ENCODE measurements around the gene MEPCE. TPM values are rescaled to one million over a fixed set of nuclear protein-coding genes. Genes with fewer than 3 reads are reported as not detected.

MEPCE gene
- polyA plus RNA-seq, 3 donors = 12.9 to 33.4 (median 20.5) TPM

GRCh38 chr7:100400656-100401055, 29.0 kb upstream of the MEPCE start:
- 83 to 87% (median 83%) methylated on average over 11 of the region's 11 CpGs for WGBS, 3 donors
- H3K27ac ChIP-seq (ENCODE audit: low read depth, low read length) = no peak overlapping the region

- 74 to 88% (median 75%) methylated on average over 5 of the region's 5 CpGs for WGBS, 3 donors
- H3K27ac ChIP-seq (ENCODE audit: low read depth, low read length) = no peak overlapping the region
Observed at GRCh38 chr7:100401811-100402210, 27.8 kb upstream of the MEPCE start.

GRCh38 chr7:100402241-100402640, 27.4 kb upstream of the MEPCE start:
- WGBS, 3 donors = 95 to 98% (median 96%) methylated on average over 2 of the region's 2 CpGs
- no peak overlapping the region for H3K27ac ChIP-seq (ENCODE audit: low read depth, low read length)

DNA sequence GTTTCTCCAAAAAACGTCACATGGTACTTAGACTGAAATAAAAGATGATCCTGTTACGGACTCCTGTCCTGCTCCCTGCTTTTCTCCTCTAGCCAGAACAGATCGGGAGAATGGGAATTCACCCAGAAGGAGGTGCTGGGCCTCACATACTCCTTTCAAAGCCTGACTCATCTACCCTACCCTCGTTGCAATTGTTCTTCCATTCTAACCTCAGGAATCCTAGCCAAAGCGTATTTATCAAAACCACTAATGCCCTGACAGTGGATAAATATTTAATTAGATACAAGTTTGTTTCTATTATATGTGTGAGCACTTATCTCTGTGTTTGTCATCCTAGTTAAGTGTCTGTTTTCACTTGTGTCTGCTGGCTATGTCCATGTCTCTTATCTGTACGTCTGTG, 22.9 kb upstream of the MEPCE start:
- WGBS, 3 donors = 46 to 64% (median 64%) methylated on average over 6 of the region's 6 CpGs
- no peak overlapping the region for H3K27ac ChIP-seq (ENCODE audit: low read depth, low read length)

DNA sequence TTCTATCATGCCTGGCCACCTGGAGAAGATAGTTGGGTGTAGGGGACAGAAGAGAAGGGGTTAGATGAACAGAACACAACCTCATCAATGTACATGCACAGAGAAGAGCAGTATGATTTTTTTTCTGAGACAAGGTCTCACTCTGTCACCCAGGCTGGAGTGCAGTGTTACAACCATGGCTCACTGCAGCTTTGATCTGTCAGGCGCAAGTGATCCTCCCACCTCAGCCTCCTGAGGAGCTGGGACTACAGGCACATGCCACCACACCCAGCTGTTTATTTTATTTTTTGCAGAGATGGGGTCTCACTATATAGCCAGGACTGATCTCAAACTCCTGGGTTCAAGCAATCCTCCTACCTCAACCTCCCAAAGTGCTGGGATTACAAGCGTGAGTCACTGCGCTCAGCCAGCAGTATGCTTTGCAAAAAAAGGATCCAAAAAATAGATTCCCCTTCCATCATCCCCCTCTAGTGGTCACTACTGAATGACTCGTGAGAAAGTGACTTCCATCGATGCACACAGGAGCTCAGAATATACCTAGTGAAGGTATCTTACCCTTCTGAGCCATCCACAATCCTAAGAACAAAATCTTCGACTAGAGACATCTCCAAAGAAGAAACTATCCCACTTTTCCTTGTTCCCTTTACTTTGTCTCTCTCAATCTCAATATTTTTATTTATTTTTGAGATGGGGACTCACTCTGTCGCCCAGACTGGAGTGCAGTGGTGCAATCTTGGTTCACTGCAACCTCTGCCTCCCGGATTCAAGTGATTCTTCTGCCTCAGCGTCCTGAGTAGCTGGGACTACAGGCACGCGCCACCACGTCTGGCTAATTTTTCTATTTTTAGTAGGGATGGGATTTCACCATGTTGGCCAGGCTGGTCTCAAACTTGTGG, 22.1 kb upstream of the MEPCE start:
- 50 to 55% (median 52%) methylated on average over 12 of the region's 12 CpGs for WGBS, 3 donors
- no peak overlapping the region for H3K27ac ChIP-seq (ENCODE audit: low read depth, low read length)

- 85 to 90% (median 86%) methylated on average over 6 of the region's 6 CpGs for WGBS, 3 donors
- H3K27ac ChIP-seq (ENCODE audit: low read depth, low read length) = no peak overlapping the region
Observed at GRCh38 chr7:100411101-100411500, 18.5 kb upstream of the MEPCE start.

- H3K27ac ChIP-seq (ENCODE audit: low read depth, low read length) = no peak overlapping the region
Observed at GRCh38 chr7:100413346-100413745, 16.3 kb upstream of the MEPCE start.

DNA sequence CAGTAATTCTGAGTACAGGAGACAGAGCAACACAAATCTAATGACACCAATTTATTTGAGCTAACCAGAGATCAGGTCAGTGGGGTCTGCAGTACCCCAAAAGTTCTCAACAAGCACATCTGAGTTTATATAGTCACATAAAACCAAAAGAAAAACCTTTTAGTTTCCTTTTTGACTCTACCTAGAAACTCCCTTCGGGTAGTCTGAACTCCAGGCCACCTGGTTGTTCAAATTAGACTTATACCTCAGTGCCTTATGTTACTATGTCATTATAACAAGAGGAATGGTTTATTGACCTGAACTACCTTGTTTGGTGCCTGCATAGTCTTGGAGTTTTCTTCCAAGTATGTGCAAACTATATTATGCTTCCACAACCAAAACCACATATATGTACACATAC, 15.7 kb upstream of the MEPCE start:
- WGBS, 3 donors = 78 to 86% (median 85%) methylated on average over 1 of the region's 1 CpG
- H3K27ac ChIP-seq (ENCODE audit: low read depth, low read length) = no peak overlapping the region

GRCh38 chr7:100415448-100415847, 14.2 kb upstream of the MEPCE start:
- 76 to 92% (median 90%) methylated on average over 5 of the region's 5 CpGs for WGBS, 3 donors
- no peak overlapping the region for H3K27ac ChIP-seq (ENCODE audit: low read depth, low read length)

DNA sequence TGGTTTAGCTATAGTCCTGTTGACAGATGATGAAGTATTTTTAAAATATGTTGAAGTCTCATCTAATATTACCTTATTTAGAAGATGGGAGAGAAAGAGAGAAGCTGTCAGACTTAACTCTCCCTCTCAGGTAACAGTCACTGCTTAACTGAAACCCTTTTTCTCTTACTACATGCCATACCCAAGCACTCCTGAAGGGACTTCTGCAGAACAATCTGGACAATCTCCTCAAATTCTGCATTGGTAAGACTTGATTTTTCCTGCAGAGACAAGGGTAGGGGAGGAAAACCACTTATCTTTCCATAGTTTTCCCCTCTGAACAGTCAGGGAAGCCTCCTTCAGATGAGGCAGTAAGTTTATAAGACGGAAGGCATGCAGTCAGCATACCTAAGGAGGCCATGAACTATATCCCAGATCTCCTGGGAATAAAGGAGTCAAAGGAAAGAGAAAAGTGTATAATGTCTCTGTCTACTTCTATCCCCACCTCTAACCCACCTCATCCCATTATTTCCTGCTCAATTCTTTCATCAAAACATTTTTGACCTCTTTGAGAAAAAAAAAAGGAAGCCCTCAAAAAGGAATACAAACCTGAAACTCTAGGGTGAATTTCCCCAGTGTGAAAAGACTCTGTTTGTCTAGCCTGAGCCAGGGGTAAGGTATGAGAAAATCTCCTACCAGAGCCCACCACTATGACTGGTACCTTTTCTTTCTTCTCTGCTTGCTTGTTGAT, 10.5 kb upstream of the MEPCE start:
- 81 to 88% (median 83%) methylated on average over 1 of the region's 1 CpG for WGBS, 3 donors
- H3K27ac ChIP-seq (ENCODE audit: low read depth, low read length) = no peak overlapping the region

DNA sequence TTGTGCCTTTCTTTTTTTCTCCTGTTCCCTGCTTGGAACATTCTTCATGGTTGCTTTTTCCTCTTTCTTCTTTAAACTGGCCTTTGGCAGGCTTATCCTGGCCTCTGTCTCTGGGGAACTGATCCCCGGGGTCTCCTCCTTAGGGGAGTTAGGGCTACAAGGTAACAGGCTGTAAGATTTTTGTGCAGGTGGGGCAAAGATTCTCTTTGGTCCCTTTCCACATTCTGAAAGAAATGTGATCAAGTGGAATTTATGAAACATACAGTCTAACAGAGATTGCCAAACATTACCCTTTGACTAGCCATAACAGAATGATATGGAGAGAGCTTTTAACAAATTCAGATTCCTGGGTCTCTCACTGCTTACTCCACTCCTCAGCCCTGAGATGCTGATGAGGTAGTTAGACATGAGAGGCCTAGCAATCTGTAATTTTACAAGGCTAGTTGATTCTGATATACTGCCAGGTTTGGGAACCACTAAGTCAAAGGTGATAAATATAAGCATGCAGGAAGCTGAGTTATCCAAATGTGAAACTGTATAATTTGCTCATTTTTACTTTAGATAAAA, 9.9 kb upstream of the MEPCE start:
- WGBS, 3 donors = 62 to 69% (median 64%) methylated on average over 1 of the region's 1 CpG
- no peak overlapping the region for H3K27ac ChIP-seq (ENCODE audit: low read depth, low read length)

DNA sequence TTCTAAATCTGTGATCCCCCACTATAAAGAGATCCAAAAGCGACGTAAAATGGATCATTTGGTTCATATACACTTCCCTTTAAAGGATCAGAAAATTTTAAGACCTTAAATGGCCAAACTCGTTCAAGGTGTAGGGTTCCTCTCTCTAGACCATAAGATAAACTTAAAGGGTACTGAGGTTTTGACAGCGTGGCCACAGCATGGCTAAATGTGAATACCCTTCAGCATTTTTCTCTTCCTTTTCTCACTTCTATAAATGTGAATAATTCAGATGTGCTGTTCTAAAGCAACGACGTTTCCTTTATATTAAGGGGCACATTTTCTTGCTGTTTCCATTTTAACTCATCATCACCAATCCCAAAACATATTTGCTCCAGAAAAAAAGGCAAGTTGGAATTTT, 6.3 kb upstream of the MEPCE start:
- WGBS, 3 donors = 80 to 93% (median 88%) methylated on average over 6 of the region's 6 CpGs
- no peak overlapping the region for H3K27ac ChIP-seq (ENCODE audit: low read depth, low read length)

DNA sequence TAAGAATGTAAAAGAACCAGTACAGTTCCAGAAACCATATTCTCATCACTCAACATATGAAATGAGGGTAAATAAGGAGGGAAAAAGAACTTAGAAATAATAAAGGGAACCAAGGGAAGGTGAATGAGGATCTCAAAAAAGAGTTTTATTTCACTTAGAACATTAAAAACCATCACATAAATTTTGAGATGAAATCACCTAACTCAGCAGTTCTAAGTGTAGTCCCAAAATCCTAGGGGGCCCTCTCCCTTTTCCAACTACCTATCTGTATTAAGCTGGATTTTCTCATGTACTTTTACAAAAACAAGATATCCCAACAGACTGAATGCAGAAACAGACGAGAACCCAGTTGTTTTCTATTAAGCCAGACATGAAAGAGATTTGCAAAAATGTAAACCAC, 4.3 kb upstream of the MEPCE start:
- 41 to 72% (median 67%) methylated on average over 1 of the region's 1 CpG for WGBS, 3 donors
- H3K27ac ChIP-seq (ENCODE audit: low read depth, low read length) = no peak overlapping the region

DNA sequence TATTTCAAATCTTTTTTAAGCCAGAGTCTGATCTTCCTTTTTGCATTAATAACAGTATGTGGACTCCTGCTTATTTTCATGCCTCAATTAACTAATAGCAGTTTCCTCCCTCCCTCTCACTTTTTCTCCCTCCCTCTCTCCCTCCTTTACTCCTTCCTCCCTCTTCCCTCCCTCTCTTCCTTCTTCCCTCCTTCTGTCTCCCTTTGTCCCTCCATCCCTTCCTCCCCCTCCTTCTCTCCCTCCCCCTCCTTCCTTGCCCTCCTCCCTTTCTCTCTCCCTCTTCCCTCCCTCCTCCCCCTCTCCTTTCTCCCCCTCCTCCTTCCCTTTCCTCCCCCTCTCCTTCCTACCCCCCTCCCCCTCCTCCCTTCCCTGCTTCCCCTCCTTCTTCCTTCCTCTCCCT, 3.1 kb upstream of the MEPCE start:
- no peak overlapping the region for H3K27ac ChIP-seq (ENCODE audit: low read depth, low read length)

- no peak overlapping the region for H3K27ac ChIP-seq (ENCODE audit: low read depth, low read length)
- 41 to 51% (median 46%) methylated on average over 16 of the region's 16 CpGs for WGBS, 3 donors
Observed at GRCh38 chr7:100427762-100428198, 1.9 kb upstream of the MEPCE start.

DNA sequence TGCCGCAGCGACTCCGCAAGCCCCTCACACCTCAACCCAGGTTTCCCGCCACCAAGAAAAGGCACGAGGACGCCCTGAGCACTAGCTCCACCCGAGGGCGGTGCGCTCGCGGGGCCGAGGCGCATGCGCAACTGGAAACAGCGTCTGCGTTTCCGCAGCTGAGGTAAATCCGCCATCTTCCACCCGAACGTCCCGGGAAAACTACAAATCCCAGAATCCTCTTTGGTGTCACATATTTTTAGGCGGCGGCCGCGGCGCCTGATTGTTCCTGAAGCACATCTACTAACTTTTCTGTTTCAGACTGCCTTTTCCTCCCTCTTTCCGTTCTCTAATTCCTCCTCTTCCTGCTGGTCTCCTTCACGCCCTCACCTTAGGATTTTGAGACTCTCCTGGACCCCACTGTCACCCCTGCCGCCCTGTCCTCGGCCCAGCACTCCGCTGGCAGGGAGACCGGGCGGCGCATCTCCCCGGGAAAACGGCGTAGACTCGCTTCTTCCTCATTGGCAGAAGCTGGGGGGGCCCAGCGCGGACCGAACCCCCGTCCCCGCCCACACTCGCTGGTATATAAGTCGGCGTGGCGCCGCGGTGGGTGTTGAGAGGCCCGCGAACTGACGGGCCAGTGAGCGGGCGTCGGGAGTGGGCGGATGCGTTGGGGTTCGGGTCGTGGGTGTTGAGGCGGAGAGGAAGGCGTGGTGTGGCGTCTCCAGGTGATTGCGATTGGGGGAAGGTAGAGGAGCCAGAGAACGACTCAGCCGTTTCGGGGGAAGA, 1.2 kb upstream of the MEPCE start, which contains the start of gene ZCWPW1:
Gene ZCWPW1, minus strand, starts transcription at position 505 of the 768 bp plus-strand sequence. CDS start 8,054 bp downstream, outside the sequence.
- WGBS, 3 donors = 1% methylated on average over 66 of the region's 66 CpGs
- peak within 1 kb of the TSS; percentile 93 for H3K27ac ChIP-seq (ENCODE audit: low read depth, low read length)

DNA sequence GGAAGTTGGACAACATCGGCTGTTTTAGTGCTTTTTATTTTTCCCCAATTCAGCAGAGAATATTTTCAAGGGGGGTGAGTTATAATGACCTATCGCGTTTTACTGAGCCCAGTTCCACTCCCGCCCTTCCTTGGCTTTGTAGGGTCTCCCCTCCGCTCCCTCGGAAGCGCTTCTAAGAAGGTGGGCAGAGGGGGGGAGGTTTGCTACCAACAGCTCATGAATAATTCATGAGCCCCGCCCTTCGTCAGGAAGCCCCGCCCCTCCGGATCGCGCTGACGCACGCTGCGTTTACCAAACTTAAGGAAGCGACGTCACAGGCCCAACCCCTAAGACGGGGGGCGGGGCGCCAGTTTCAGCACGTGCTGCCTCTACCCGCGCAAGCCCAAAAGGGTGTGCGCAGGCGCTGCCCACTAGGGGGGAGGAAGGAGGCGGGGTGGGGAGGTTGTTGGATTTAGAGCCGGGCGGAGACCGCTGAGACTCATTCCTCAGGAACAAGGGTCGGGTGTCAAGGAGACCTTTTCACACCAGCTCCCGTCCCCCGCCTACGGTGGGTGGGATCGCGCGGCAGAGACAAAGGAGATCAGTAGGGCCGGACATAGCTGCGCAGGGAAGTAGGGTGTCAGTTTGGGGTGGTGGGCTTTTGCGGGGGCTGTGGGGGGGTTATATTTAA, 529 bp upstream of the MEPCE start:
- peak overlapping the region; percentile 93 for H3K27ac ChIP-seq (ENCODE audit: low read depth, low read length)
- WGBS, 3 donors = 0 to 1% (median 0%) methylated on average over 39 to 40 of the region's 40 CpGs

All from adipose tissue (tissue), 3 donors.